C4-2B (cell line): ENCODE results near the gene NME1.

Experiments used
- ZFX ChIP-seq: fragments of 450-650 bp; IDR thresholded peaks from 2 replicates; pipeline ENCODE4 v1.6.1; 2017
- TF ChIP-seq, protein P1 (sequence below): fragments of 450-650 bp; conservative IDR thresholded peaks from 2 replicates; pipeline ENCODE4 v1.5.1; 2017; ENCODE audit warnings: mild to moderate bottlenecking

DNA sequence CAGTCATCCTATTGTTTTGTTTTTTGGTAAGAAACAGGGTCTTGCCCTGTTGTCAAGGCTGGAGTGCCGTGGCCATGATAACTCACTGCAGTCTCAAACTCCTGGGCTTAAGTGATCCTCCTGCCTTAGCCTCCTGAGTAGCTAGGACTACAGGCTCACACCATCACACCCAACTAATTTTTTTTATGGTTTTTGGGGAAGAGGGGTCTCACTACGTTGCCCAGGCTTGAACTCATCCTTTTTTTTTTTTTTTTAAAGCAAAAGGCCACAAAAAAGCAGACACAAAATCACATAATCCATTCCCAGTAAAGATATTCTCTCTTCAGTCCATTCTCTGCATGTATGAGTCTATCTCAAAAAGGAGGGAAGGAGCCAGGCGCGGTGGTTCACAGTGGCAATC lies 38.2 kb upstream of the NME1 start:
- TF ChIP-seq, protein P1, sequence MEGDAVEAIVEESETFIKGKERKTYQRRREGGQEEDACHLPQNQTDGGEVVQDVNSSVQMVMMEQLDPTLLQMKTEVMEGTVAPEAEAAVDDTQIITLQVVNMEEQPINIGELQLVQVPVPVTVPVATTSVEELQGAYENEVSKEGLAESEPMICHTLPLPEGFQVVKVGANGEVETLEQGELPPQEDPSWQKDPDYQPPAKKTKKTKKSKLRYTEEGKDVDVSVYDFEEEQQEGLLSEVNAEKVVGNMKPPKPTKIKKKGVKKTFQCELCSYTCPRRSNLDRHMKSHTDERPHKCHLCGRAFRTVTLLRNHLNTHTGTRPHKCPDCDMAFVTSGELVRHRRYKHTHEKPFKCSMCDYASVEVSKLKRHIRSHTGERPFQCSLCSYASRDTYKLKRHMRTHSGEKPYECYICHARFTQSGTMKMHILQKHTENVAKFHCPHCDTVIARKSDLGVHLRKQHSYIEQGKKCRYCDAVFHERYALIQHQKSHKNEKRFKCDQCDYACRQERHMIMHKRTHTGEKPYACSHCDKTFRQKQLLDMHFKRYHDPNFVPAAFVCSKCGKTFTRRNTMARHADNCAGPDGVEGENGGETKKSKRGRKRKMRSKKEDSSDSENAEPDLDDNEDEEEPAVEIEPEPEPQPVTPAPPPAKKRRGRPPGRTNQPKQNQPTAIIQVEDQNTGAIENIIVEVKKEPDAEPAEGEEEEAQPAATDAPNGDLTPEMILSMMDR = no peak
- TF ChIP-seq ZFX = no peak
